Urothelium cell line (cell line): ENCODE results near the gene TAPT1.

Experiments
- DNase-seq: peaks from one replicate; pipeline ENCODE4 v3.0.0; 2011; ENCODE audit warnings: low spot score, mixed read lengths
- FAIRE-seq: peaks from 2 replicates; lab custom pipeline; 2011; peaks lifted over from hg19 to GRCh38; lab: Jason Lieb, UNC

The TAPT1 gene

GRCh38 chr4:16111533-16111932, 114.7 kb downstream of the TAPT1 start:
- FAIRE-seq: no peak

GRCh38 chr4:16110661-16111290, 115.5 kb downstream of the TAPT1 start:
- no peak for FAIRE-seq
- DNase-seq: no peak

More at GRCh38 chr4:16111533-16111932, 114.7 kb downstream of the TAPT1 start:
- DNase-seq: no peak
